Inflammatory macrophage (primary cell): ENCODE results near the gene DIPK1B.
A peak's percentile ranks its signal among the peaks of the same experiment; 100 is the strongest.

Experiments
- DNase-seq, 2 donors: peaks; one replicate each; pipeline ENCODE4 v3.0.0-alpha.2; 2020 to 2022
- total RNA-seq, 18 experiments: gene quantifications; one replicate each; lab custom pipeline; 2026; ENCODE audit warnings: mixed read lengths in 6 of 18, inconsistent platforms in 2 of 18; lab: John Stamatoyannopoulos, UW

Gene DIPK1B
- total RNA-seq, result 0 to 0.14 (median 0) reads per million in 18 experiments

DNA sequence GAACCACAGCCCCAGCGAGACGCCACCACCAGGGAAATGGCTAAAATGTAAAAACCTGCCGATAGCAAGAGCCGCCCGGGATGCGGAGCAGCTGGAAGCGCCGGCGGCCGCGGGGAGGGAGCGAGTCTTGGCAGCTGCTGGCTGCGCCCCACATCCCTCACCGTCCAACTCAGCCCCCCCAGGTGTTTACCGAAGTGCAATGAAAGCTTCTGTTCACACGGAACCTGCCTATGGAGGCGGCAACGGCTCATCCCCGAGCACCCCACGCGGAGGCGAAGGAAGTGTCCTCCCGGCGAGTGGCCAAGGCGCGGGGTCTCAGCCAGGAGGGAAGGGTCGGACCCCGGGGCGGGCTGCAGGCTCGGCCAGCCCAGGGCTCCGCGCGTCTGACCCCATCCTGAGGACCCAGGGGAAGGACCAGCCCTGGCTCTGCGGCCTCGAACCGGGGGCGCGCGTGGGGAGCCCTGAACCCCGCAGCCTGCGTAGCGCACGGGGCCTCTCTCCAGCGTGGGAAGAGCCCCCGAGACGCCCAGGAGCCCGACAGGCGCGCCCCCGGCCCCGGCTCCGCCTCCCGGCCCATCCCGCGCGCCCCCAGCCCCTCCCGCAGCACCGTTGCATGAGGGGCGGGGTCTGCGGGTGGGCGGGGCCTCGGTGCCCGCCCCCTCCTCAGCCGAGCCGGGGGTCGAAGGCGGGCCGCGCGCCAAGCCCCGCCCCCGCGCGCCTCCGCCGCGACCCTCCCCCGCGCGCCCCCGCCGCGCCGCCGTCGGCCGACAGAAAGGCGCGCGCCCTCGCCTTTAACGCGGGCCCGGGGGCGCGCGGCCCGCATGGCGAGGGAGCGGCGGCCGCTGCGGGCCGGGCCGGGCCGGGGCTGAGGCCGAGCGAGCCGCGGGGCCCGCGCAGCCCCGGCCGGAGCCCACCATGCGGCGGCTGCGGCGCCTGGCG lies at the start of gene DIPK1B:
Gene DIPK1B, plus strand, starts transcription at position 822 of the 939 bp plus-strand sequence. Its CDS starts 94 bp downstream, at position 916.
- DNase-seq, result no peak

- no peak for DNase-seq
These were observed 49.5 kb upstream of the DIPK1B start, which contains the start of gene EGFL7 for GRCh38 chr9:136662656-136663581. Gene EGFL7 (plus strand): TSS chr9:136662916. CDS start chr9:136668283, 5,367 bp downstream.

DNA sequence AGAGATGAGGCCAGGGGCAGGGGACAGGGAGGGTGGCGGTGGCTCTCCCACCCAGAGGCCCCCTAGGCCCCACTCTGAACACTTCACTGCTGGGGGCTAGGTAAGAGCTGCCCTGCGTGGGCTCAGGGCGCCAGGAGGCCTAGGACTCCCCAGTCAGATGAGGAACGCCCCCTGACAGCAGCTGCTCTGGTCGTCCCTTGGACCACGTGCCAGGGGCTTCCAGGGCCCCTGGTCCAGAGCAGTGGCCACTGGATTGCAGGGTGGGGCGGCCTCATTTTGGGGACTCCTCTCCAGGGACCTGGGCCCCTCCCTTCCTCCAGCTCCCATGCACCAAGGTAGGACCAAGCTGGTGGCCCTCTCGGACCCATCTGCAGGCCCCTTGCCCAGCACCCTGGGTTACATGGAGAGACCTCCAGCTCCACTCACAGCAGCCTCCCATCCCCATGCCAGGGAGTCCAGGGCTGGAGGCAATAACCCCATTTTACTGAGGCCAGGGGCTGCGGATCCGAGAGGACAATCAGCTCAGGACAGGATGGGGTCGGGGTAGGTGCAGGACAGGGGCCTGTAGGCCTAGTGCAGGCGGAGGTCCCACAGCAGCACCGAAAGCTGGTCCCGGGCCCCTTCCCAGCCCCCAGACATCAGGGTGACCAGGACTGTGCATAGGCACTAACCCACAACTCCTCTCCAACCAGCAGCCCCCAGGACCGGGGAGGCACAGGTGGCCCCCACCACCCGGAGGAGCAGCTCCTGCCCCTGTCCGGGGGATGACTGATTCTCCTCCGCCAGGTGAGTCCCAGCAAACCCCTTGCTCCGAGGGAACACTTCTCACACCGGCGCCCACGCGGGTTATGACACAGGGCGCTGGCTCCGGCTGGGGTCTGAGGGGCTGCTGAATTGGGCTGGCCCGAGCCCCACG lies 48.1 kb upstream of the DIPK1B start:
- DNase-seq, result no peak

DNA sequence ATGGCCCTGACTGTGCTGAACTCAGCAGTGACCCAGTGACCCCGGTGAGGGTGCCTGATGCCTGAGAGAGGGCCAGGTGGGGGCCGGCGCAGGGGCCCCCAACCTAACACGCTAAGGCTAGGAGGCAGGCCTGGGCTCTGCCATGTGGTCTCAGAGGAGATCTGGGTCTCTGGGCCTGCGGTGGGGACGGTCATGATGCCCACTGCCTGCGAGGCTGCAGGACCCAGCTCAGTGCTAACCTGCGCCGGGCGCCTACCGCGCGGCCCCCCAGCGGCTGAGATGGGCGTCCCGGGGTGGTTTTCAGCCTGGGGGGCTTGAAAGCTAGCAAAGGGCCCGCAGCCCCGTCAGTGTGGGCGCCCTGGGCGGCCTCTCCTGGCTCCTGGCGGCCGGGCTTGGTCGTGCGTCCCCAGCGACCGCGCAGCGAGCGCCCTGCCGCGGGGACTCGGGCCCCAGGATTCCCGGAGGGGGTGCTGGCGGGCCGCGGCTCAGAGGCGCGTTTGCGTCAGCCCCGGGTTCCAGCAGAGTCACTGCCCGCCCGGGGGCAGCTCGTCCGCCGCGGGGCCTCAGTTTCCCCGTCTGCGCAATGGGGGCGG lies 47.2 kb upstream of the DIPK1B start:
- peak; percentile 22 to 34 for DNase-seq

GRCh38 chr9:136665704-136666371 lies 46.5 kb upstream of the DIPK1B start:
- no peak for DNase-seq

DNA sequence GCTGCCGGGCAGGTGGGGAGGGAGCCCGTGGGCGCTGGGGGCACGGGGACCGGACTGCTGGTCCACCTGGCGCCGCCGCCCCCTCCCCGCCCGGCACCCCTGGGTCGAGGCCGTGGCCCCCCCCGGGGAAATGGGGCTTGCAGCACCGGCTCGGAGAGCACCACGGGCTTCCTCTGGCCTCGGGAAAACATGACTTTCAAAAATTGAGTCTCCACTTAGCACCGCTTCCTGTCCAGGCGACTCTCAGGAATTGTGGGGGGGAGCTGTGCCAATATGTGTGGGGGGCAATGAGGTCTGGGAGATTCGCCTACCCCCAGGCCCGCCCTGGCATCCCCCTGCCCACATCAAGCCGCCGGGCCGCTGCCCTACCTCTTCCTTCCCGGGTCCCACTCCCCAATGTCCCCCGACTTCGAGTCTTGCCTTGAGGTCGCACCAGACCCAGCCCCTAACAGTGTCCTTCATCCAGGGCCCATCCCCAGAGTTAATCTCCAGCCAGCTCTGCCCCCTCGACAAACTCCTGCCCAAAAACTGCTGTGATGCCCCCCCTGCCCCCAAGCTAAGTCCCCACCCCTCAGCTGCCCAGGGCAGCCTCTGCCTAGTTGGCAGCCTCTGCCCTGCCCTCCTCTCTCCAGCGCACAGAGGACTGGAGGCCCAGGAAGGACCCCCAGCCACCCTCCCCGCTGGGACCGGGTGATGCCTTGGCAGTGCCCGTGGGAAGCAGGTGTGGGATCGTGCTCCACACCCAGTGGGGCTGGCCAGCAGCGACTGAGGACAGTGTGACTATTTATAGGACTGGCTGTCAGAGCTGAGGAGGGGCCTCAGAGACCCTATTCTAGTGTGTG lies 45.8 kb upstream of the DIPK1B start:
- no peak for DNase-seq

DNA sequence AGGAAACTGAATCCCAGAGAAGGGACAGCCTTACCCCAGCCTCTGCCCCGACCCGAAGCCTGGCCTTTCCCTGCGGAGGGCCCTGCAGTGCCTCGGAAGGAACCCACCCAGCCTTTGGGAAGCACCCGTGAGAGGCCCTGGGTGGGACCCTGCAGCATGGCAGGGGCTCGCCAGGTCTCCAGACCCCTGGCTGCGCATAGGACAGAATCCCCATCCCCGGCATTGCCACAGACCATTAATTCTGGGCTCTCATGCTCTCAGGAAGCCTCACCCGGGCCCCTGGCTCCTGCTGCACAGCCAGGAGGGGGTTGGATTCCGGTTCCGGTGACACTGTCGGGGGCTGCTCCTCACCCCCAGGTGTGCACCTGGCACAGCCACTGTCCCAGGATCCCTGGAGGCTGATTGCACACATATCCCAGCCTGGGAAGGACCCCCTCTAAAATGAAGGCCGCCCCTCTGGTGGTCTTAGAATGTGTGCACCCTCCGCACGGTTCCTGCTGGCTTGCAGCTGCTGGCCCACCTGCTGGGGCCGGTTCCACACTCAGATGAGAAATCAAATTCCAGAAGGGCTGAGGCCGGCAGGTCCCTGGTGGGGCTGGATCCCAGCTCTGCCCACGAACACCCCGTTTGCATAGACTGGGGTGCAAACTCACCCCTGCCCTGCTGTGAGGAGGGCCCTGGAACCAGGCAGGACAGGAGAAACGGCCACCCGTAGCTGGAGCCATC lies 45.0 kb upstream of the DIPK1B start:
- no peak for DNase-seq

GRCh38 chr9:136667940-136668760 lies 44.2 kb upstream of the DIPK1B start:
- no peak for DNase-seq

GRCh38 chr9:136668983-136669790 lies 43.2 kb upstream of the DIPK1B start:
- DNase-seq, result no peak

DNA sequence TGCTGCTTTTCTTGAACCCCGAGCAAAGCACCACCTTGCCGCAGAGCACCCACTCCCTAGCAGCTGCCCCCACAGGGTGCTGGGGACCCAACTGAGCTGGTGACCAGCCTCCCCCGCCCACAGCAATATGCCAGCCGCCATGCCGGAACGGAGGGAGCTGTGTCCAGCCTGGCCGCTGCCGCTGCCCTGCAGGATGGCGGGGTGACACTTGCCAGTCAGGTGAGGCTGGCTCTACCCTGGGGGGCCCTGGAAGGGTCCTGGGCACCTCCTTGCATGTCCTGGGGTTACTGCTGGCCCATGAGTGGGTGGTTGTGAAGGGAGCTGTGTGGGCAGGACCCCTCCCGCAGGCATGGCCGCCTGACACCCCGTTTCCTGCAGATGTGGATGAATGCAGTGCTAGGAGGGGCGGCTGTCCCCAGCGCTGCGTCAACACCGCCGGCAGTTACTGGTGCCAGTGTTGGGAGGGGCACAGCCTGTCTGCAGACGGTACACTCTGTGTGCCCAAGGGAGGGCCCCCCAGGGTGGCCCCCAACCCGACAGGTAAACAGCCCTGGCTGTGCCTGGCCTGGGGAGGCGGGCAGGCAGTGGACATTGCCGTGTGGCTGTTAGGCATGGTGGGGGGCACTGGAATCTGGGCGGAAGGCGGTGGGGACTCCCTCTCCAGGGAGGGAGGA lies 42.4 kb upstream of the DIPK1B start:
- DNase-seq, result no peak

DNA sequence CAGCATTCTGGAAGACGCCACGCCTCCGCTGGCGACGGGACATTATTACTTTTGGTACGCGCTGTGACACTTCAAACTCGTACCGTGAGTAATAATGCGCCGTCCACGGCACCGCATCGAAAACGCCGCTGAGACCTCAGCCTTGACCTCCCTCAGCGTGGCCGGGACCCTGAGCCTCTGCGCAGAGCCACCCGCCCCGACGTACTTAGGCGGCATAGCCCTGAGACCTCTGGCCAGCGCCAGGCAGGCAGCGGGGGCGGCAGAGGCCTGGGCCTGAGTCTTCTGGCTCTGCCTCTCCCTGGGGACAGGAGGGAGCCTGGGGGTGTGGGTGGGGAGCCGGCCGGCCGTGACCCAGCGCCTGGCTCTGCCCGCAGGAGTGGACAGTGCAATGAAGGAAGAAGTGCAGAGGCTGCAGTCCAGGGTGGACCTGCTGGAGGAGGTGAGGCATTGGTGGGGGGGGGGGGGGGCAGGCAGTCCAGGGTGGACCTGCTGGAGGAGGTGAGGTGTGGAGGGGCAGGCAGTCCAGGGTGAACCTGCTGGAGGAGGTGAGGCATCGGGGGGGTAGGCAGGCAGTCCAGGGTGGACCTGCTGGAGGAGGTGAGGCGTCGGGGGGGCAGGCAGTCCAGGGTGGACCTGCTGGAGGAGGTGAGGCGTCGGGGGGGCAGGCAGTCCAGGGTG lies 41.7 kb upstream of the DIPK1B start:
- DNase-seq, result no peak

DNA sequence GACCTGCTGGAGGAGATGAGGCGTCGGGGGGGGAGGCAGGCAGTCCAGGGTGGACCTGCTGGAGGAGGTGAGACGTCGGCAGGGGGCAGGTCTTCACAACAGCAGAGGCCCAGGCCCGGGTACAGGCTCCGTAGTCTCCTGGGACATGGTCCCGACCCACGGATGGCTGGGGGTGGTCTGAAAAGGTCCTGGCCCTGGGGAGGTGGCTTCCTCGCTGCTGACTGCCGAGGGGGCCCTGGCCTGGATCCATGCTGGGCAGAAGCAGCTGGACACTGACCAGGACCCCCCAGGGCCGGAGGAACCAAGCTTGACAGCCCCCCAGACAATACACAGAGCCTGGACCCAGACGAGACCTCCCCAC lies 41.1 kb upstream of the DIPK1B start:
- no peak for DNase-seq

DNA sequence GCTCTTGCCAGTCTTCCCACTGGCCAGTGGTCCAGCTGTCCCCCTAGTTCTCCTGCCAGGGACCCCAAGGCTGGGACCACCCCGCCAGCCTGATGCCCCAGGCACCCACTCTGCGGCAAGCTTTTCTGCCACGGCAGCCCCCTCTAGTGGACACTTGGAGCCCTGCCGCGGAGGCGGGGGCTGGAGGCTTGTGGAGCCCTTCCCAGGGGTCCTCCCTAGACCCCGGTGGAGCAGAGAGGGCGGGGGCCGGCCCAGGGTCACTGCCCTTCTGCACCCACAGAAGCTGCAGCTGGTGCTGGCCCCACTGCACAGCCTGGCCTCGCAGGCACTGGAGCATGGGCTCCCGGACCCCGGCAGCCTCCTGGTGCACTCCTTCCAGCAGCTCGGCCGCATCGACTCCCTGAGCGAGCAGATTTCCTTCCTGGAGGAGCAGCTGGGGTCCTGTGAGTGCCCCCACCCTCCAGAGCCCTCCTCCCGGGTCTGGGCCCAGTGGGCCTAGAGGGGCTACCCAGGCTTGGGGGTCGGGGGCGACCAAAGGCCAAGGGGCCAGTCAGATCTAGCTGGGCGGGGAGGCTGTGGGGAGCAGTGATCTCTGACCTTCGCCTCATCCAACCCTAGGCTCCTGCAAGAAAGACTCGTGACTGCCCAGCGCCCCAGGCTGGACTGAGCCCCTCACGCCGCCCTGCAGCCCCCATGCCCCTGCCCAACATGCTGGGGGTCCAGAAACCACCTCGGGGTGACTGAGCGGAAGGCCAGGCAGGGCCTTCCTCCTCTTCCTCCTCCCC lies 40.5 kb upstream of the DIPK1B start:
- DNase-seq, result peak in 1 of 2 donors; percentile 29

GRCh38 chr9:136672431-136673087 lies 39.8 kb upstream of the DIPK1B start:
- DNase-seq, result no peak
